Tibial nerve (tissue), 4 donors: ENCODE data around the gene GGA1. TPM values are rescaled to one million over a fixed set of nuclear protein-coding genes. Genes with fewer than 3 reads are reported as not detected.

ENCODE experiments used
- DNase-seq, 2 donors: peaks; one replicate each; pipeline ENCODE4 v3.0.0-alpha.2; 2019; ENCODE audit warnings: low spot score in 2 of 2
- H3K27ac ChIP-seq, 4 donors: fragments of 200-600 bp; sonication (generic) in 3 of 4; one replicate each; pipeline ENCODE4 v1.5.1; 2017 to 2019; ENCODE audit warnings: mild to moderate bottlenecking in 1 of 4
- H3K27me3 ChIP-seq, 2 donors: fragments of 200-600 bp; sonication (generic) in 1 of 2; one replicate each; pipeline versions ENCODE4 v1.5.1 to v1.6.0; 2017 to 2019
- H3K36me3 ChIP-seq, 3 donors: fragments of 200-600 bp; sonication (generic); one replicate each; pipeline ENCODE4 v1.5.1; 2018 to 2019
- H3K4me1 ChIP-seq, 4 donors: fragments of 200-600 bp; sonication (generic) in 3 of 4; one replicate each; pipeline ENCODE4 v1.5.1; 2017 to 2019
- H3K4me3 ChIP-seq, 4 donors: fragments of 200-600 bp; sonication (generic) in 3 of 4; one replicate each; pipeline ENCODE4 v1.5.1; 2017 to 2019; ENCODE audit warnings: mild to moderate bottlenecking in 1 of 4, moderate library complexity in 1 of 4
- H3K9me3 ChIP-seq, 4 donors: fragments of 200-600 bp; sonication (generic) in 3 of 4; one replicate each; pipeline ENCODE4 v1.5.1; 2017 to 2019
- EP300 ChIP-seq, 2 donors: sonication (generic); formaldehyde crosslinking; IDR thresholded peaks; one replicate each; pipeline ENCODE4 v1.6.1; 2017; ENCODE audit warnings: antibody characterized with exemption in 2 of 2, mild to moderate bottlenecking in 1 of 2
- POLR2A ChIP-seq, 2 donors: fragments of 450-650 bp; IDR thresholded peaks; one replicate each; pipeline ENCODE4 v1.6.1; 2017; ENCODE audit warnings: antibody characterized with exemption in 2 of 2, mild to moderate bottlenecking in 2 of 2, moderate library complexity in 2 of 2
- WGBS, 2 donors: methylation state at CpG; one replicate each; pipeline ENCODE4 v1.1.5; 2018; 5-methylcytosine and 5-hydroxymethylcytosine counted together
- total RNA-seq, 4 donors: library from RNA; depleted of rRNA; stranded (reverse); fragments of >200 nt; gene quantifications; one replicate each; pipeline ENCODE4 v1.1.0, GENCODE V29; 2016
- TF ChIP-seq, protein P1 (sequence below), 5 experiments: fragments of 200-600 bp in 3 of 5; fragments of 450-650 bp in 2 of 5; sonication (generic) in 3 of 5; IDR thresholded peaks; one replicate each; pipeline ENCODE4 v1.5.1; 2016 to 2019; ENCODE audit warnings: antibody characterized with exemption in 5 of 5, mild to moderate bottlenecking in 3 of 5, moderate library complexity in 2 of 5

Gene GGA1
- total RNA-seq, 4 donors from 2014 or later, result 66.3 to 99.0 (median 77.2) TPM

DNA sequence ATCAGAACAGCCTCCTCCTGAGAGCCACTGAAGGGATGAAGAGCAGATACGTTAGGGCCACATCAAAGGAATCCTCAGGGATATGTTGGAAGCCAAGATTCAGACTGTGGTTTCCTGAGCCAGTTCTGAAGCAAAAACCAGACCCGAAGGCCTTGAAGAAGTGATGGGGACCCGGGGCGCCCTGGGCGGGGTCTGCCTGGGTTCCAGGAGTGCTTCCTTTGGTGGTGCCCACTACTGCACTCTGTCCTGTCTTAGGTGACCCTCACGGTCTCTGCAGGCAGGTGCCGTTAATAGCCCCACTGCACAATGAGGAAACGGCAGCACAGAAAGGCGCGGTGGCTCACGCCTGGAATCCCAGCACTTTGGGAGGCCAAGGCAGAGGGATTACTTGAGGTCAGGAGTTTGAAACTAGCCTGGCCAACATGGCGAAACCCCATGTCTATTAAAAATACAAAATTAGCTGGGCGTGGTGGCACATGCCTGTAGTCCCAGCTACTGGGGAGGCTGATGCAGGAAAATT is 18.0 kb downstream of the GGA1 start:
- DNase-seq, result no peak
- Histone ChIP-seq H3K36me3 (peaks cover 0 to 71% (median 0%) of the 10 kb centered on the region in 3 donors), H3K9me3 (no peaks in the 10 kb centered on the region), H3K4me3 (no peak overlapping the region), H3K4me1 (peaks cover 0 to 39% (median 28%) of the 10 kb centered on the region in 4 donors), H3K27me3 (no peaks in the 10 kb centered on the region), H3K27ac (peak overlapping the region; percentile 43 to 84 (median 68))
- TF ChIP-seq, protein P1, sequence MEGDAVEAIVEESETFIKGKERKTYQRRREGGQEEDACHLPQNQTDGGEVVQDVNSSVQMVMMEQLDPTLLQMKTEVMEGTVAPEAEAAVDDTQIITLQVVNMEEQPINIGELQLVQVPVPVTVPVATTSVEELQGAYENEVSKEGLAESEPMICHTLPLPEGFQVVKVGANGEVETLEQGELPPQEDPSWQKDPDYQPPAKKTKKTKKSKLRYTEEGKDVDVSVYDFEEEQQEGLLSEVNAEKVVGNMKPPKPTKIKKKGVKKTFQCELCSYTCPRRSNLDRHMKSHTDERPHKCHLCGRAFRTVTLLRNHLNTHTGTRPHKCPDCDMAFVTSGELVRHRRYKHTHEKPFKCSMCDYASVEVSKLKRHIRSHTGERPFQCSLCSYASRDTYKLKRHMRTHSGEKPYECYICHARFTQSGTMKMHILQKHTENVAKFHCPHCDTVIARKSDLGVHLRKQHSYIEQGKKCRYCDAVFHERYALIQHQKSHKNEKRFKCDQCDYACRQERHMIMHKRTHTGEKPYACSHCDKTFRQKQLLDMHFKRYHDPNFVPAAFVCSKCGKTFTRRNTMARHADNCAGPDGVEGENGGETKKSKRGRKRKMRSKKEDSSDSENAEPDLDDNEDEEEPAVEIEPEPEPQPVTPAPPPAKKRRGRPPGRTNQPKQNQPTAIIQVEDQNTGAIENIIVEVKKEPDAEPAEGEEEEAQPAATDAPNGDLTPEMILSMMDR (IDR thresholded peaks at IDR 0.05), result no peak
- no peak for TF ChIP-seq POLR2A (IDR thresholded peaks at IDR 0.05)
- no peak for TF ChIP-seq EP300 (IDR thresholded peaks at IDR 0.05)
- WGBS, 2 donors, result 65 to 69% methylated on average over 9 to 13 of the region's 13 CpGs

DNA sequence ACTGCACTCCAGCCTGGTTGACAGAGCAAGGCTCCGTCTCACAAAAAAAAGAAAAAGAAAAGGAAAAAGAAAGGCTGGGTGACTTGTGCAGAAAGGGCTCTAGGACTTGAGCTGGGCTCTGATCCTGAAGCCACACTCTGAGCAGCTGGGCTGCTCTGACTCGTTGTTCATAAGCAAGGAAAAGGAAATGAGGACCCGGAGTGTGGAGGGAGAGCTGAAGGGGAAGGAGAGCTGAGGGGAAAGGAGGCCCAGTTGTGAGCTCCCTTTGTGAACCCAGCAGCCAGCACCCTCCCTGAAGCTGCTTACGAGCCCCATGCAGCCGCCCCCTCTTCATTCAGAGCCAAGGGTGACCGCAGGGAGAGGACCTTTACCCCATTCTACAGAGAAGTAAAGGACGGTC is 18.5 kb downstream of the GGA1 start:
- Histone ChIP-seq H3K9me3 (no peaks in the 10 kb centered on the region), H3K27me3 (no peaks in the 10 kb centered on the region), H3K4me3 (no peak overlapping the region), H3K27ac (peak overlapping the region; percentile 43 to 84 (median 68)), H3K36me3 (peaks cover 0 to 71% (median 0%) of the 10 kb centered on the region in 3 donors), H3K4me1 (peaks cover 0 to 39% (median 28%) of the 10 kb centered on the region in 4 donors)
- 24 to 37% methylated on average over 7 of the region's 7 CpGs for whole genome bisulfite sequencing, 2 donors
- no peak for DNase-seq
- TF ChIP-seq POLR2A (IDR thresholded peaks at IDR 0.05) (no peak), EP300 (IDR thresholded peaks at IDR 0.05) (no peak)
- TF ChIP-seq, protein P1 (IDR thresholded peaks at IDR 0.05), result no peak

DNA sequence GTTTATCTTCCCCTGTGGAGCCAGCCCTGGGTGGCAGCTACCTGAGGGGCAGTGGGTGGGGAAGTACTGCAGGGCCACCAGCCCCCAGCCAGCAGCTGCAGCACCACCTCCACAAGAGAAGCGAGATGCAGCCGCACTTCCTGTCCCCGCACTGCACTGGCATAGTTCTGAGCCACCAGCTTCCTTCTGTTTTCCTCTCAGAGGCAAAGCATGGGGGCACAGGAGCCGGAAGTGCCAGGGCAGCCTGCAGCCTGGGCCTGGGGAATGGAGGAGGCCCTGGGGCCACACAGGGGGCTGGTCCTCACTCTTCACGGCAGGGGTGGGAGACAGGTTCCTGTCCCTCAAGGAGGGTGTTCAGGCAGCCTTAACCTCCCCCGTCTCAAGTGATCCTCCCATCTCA is 18.9 kb downstream of the GGA1 start:
- Histone ChIP-seq H3K36me3 (peaks cover 0 to 71% (median 0%) of the 10 kb centered on the region in 3 donors), H3K27ac (peak overlapping the region in 3 of 4 donors; percentile 60 to 84 (median 77)), H3K27me3 (no peaks in the 10 kb centered on the region), H3K9me3 (no peaks in the 10 kb centered on the region), H3K4me1 (peaks cover 0 to 42% (median 29%) of the 10 kb centered on the region in 4 donors), H3K4me3 (no peak overlapping the region)
- DNase-seq, result no peak
- WGBS, 2 donors, result 52 to 66% methylated on average over 2 to 6 of the region's 6 CpGs
- TF ChIP-seq POLR2A (IDR thresholded peaks at IDR 0.05), result no peak
- TF ChIP-seq, protein P1 (IDR thresholded peaks at IDR 0.05), result no peak
- TF ChIP-seq EP300 (IDR thresholded peaks at IDR 0.05), result no peak

DNA sequence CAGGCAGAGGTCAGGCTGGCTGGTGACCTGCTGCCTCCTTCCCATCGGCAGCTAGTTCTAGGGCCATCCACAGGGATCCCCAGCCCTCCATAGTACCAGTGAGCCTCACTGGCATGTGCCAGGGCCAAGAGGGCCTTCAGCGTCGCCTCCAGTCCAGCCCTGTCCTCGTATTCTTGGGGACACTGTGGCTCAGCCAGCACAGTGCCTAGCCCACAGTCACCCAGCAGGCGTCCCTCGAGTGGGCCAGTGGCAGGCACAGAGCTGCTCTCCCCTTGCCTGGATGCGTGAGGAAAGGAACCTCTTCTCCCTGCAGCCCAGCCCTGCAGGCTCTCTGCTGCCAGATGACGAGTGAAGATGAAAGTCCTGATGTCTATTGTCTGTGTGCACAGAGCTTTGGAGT is 20.2 kb downstream of the GGA1 start:
- 67 to 78% methylated on average over 3 to 8 of the region's 8 CpGs for WGBS, 2 donors
- H3K4me1 ChIP-seq, result peaks cover 0 to 47% (median 39%) of the 10 kb centered on the region in 4 donors
- H3K36me3 ChIP-seq, result peaks cover 0 to 62% (median 0%) of the 10 kb centered on the region in 3 donors
- TF ChIP-seq EP300 (IDR thresholded peaks at IDR 0.05) (no peak), POLR2A (IDR thresholded peaks at IDR 0.05) (no peak)
- TF ChIP-seq, protein P1 (IDR thresholded peaks at IDR 0.05), result no peak
- no peaks in the 10 kb centered on the region for H3K9me3 ChIP-seq
- no peaks in the 10 kb centered on the region for H3K27me3 ChIP-seq
- H3K4me3 ChIP-seq, result no peak overlapping the region
- no peak overlapping the region for H3K27ac ChIP-seq
- DNase-seq, result no peak

DNA sequence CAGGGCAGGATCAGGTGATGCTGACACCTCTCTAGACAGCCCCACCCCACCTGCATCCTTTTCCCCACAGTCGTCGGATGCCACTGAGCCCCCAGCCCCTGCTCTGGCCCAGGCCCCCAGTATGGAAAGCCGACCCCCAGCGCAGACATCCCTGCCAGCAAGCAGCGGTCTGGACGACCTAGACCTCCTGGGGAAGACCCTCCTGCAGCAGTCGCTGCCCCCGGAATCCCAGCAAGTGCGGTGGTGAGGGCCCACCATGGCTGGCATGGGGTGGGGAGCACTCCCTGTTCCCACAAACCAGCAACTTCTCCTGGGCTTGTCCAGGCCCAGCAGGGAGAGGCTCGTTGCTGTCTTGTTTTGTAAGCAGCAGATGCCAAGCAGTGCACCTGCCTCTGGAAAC is 21.3 kb downstream of the GGA1 start:
- peaks cover 0 to 55% (median 48%) of the 10 kb centered on the region in 4 donors for H3K4me1 ChIP-seq
- no peak overlapping the region for H3K27ac ChIP-seq
- no peak for TF ChIP-seq POLR2A (IDR thresholded peaks at IDR 0.05)
- TF ChIP-seq EP300 (IDR thresholded peaks at IDR 0.05), result no peak
- TF ChIP-seq, protein P1 (IDR thresholded peaks at IDR 0.05), result no peak
- 81 to 92% methylated on average over 7 to 10 of the region's 10 CpGs for WGBS, 2 donors
- no peak overlapping the region for H3K4me3 ChIP-seq
- no peaks in the 10 kb centered on the region for H3K27me3 ChIP-seq
- H3K9me3 ChIP-seq, result no peaks in the 10 kb centered on the region
- peaks cover 0 to 56% (median 0%) of the 10 kb centered on the region in 3 donors for H3K36me3 ChIP-seq
- DNase-seq, result no peak
